HG03108 (cell line): ENCODE measurements around the gene DIS3L2.
"Not testable (repeated sequence)": the region's sequence is repeated elsewhere in the genome, so short reads cannot be mapped to it uniquely, and the experiment has no call there.

Experiments
- ATAC-seq: cut with Tn5 transposase; IDR thresholded peaks from one replicate; pipeline ENCODE4 v1.9.1; 2021; ENCODE audit warnings: moderate library complexity; ENCODE audit not compliant: unreplicated experiment

Gene DIS3L2

DNA sequence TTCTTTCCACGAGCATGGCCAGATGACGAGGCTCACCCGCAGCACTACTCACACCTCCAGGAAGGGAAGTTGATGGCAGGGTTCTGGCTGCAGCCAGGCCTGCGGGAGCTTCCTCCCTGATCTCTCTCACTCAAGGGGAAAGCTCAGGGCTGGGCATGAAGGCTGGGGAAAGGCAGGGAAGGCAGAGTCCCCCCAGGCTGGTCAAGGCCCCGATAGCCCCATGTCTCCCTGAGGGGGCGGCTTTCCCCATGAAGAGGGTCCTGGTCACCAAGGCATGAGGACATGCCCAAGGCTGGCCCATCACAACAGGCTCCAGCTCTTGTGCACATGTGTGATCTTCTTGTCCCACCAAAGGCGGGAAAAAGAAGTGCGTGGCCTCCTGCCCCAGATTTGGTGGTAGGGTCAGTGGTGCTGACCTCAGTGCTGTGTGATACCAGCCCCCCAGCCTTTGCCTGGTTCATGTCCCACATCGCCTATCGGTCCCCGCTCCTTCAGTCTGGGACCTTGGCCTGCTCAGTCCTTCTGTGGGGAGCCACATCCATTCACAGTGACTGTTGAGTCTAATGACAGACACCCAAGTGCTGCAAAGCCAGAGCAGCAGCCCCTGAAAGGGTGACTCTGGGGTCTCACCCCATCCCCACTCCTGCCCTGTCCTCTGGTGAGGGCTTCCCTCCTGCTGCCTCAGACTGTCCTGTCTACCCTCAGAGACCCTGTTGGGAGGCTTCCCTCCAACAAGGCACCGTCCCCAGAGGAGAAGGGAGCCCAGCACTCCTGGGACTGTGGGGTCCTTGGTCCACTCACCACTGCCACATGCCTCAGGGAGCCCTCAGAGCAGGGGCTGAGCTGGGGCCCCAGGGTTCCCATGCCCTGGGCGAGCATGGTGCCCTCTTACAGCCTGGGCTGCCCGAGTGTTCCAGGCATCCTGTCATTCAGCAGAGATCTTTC, 367.3 kb downstream of the DIS3L2 start:
- no peak for ATAC-seq

DNA sequence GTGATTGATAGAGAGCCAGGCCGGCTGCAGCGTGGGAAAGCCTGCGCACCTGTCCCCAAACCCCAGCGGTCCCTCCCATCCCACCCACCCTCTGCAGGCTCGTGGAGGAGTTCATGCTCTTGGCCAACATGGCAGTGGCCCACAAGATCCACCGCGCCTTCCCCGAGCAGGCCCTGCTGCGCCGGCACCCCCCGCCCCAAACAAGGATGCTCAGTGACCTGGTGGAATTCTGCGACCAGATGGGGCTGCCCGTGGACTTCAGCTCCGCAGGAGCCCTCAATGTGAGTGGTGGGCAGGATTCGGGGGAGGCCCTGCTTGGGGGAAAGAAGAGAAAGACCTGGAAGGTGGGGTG, 368.2 kb downstream of the DIS3L2 start:
- no peak for ATAC-seq

DNA sequence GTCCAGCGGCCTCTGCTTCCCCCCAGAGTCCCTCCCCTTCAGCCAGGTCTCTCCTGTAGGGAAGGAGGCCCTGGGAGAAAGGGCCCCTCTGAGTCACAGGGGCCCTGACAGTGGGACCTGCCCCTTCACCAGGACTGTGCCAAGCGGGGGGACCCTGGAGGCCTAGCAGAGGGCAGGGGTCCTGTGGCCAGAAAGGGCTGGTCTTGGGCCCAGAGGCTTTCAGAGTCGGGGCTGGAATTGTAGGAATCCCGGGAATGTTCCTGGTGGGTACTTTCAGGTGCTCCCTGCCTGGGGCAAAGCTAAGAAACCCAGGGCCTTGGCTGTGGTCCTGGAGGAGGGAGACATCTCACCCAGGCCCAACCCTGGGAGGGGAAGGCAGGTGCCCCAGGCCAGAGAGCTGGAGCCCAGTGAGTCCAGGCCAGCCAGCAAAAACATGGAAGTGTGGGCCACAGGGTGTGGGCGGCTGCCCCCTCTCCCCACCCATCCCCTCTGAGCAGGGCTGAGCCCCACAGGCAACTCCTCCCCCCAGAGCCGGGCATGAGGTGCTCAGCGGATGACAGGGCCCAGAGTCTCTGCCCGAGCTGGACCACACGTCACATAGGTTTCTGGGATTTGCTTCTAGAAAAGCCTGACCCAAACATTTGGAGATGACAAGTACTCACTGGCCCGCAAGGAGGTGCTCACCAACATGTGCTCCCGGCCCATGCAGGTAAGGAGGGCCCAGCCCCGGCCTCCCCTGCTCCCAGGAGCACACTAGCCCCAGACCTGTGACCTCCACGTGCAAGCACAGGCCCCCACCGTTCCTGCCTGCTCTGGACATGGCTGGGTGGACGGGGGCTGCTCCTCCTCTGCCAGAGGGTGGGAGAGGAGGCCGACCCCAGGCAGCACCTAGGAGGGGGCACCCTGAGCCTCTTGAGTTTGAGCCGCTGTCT, 368.8 kb downstream of the DIS3L2 start:
- no peak for ATAC-seq

DNA sequence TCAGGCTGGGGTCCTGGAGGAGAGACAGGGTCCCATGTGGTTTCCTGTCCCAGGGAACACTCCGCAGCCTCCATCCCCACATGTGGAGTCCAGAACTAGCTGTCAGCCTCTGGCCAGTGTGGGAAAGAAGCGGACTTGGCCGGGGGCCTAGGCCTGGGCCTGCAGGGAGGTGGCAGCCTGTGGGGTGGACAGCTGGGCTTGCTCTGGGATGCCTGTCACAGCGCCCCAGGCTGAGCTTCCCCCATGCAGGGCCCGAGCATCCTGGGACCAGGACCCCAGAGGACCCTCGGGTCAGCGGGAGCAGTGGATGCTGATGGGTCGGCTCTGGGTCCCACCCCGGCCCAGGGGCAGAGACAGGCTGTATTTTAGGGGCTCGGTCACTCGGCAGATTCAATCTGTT, 369.5 kb downstream of the DIS3L2 start:
- ATAC-seq, result not testable (repeated sequence)

DNA sequence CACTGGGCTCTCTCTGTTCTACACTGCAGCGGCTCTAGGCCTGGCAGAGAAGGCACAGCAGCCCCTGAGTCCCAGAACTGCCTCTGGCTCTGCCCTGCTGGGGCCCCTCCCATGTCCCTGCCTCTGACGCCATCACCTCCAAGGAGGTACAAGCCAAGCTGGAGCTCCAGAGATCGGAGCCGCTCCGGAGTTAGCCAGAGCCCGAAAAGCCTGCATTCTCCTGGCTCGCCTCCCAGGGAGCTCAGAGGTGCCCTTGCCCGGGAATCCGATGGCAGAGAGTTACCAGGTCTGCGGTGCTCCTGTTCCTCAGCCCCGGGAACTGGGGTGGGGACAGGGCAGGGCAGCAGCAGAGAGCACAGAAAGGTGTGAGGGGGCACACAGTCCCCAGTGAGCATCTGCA, 370.1 kb downstream of the DIS3L2 start:
- not testable (repeated sequence) for ATAC-seq

DNA sequence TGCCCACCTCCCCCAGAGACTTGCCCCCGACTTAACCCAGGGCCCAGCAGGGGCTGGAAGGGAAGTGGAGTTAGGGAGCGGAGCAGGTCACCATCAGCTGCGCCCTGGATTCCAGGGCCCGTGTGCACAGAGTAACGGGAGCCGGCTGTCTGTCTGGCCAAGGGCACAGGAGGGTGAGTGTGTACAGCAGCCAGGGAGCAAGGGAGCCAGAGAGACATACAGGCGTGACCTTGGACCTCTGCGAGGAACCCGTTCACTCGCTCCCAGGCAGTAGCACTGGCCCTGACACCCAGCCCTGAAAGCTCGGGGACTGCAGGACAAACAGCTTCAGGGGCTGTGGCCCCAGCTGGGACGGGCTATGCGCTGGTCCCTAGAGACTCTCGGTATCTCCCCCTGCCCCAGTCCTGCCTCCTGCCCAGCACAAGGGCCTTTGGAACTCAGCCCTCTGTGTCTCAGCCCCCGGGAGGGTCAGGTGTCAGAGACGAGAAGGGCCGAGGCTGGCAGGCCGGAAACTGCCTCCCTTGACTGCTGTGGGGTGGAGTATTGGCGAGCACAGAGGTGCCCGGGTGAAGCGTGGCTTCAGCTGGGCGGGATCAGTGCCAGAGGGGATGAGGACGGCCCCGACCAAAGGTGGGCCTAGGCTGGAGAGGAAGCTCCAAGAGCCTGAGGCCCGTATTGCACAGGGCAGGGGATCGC, 370.9 kb downstream of the DIS3L2 start:
- ATAC-seq, result not testable (repeated sequence)

DNA sequence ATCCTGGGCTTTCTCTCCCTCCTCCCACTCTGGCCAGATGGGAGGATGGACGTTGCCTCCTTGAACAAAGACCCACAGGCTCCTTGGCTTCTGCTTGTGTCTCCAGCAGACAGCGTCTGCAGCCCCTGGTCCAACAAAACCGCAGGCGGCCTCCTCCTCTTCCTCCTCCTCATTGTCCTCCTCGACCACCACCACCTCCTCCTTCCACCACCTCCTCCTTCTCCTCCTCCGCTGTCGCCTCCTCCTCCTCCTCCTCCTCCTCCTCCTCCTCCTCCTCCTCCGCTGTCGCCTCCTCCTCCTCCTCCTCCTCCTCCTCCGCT, 371.4 kb downstream of the DIS3L2 start:
- no peak for ATAC-seq

DNA sequence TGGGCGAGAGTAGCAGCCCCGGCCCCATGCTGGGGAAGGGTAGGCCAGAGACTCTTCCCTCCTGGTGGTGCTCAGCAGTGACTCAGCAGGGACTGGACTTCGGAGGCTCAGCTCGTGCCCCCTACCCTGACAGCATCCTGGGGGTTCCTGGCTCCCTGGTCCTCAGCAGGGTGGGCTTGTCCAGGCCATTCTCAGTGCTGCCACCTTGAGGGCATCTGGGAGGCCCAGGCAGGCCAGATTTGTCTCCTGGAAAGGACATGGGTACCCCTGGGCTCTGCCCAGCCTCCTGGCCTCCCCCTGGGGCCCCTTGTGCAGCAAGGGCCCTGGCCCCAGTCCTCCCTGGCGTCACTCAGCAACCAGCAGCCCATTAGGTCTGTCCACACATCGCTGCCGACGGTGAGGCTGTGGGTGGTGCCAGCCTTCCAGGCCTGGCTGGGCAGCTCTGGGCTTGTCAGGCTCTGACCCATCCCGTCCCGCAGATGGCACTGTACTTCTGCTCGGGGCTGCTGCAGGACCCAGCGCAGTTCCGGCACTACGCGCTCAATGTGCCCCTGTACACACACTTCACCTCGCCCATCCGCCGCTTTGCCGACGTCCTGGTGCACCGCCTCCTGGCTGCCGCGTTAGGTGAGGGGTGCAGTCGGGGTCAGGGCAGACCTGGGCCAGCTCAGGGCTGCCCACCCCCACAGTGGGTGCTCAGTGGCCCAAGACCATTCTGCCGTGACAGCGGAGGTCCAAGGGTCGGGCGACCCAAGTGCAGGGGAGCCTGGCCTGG, 372.0 kb downstream of the DIS3L2 start:
- ATAC-seq, result no peak

DNA sequence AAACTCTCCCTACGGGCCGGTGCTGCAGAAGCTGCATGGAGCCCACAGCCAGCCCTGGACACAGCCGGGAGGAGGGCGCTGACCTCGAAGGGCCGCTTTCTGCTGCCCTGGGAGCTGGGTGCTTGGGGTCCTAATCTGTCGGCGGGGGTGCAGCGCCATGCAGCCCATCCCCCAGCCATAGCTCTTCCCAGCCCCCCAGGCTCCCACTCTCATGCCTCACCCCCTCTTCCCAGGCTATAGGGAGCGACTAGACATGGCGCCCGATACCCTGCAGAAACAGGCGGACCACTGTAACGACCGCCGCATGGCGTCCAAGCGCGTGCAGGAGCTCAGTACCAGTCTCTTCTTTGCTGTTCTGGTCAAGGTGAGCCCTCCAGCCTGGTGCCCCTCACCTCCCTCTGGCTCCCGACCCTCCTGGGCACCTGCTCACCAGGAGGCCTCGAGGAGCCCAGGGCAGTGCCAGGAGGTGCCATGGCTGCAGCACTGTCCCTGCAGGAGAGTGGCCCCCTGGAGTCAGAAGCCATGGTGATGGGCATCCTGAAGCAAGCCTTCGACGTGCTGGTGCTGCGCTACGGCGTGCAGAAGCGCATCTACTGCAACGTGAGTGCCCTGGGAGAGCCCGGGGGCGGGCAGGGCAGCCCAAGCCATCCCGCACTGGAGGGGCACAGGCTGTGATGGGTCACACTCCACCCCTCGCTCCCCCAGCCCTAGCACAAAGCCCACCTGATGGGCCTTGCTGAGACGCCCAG, 372.8 kb downstream of the DIS3L2 start:
- ATAC-seq, result not testable (repeated sequence)

DNA sequence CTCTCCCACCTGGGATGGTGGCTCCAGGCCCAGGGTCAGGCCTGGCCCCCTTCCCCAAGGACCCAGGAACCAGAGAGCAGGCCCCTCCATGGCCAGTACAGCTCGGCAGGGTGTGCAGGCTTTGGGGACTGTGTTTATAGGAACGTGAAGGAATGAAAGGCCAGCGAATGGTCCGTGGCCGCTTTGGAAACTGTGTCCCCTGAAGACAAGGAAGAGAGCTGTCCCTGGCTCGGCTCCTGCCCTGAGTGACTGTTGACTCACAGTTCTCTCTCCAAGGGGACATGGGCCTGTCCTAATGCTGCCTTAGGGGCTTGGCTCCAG, 373.3 kb downstream of the DIS3L2 start:
- not testable (repeated sequence) for ATAC-seq

DNA sequence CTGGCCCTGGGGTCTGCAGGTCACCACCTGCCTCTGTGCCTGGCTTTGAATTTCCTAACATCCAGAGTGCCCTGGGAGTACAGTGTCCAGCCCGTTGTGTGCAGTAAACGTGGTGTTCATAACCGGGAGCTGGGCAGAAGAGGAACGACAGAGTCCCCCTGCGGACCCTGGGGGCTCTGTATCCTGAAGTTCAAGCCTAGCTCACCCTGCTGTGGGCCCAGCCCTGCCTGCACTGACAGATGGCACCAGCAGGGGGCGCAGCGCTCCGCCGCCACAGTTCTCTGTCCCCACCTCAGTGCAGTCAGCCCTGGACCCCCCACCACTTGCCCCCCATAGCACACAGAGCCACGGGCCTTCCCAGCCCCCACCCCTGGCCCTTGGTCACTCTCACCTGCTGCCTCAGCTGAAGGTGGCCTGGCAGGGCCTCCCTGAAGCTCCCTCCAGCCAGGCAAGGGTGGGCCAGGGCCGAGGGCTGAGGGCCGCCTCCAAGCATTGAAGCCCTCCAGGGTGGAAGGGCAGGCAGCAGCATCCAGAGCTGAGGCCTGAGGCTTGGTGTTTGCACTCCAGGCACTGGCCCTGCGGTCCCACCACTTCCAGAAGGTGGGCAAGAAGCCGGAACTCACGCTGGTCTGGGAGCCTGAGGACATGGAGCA, 373.8 kb downstream of the DIS3L2 start:
- not testable (repeated sequence) for ATAC-seq

DNA sequence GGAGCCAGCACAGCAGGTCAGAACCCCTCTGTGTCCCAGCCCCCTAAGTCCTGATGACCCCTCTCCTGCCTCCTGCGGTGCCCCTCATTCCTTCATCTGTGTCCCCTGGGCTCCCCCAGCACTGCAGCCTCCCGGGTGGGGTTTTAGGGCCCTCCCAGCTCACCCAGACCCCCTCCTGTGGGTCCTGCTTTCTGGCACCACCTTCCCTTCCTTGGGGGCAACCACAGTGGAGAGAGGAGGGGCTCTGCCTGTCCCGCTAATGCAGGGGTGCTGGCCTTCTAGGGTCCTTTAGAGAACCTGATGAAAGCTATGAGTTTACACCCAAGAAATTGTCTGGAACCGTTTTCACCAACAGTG, 374.3 kb downstream of the DIS3L2 start:
- ATAC-seq, result no peak

DNA sequence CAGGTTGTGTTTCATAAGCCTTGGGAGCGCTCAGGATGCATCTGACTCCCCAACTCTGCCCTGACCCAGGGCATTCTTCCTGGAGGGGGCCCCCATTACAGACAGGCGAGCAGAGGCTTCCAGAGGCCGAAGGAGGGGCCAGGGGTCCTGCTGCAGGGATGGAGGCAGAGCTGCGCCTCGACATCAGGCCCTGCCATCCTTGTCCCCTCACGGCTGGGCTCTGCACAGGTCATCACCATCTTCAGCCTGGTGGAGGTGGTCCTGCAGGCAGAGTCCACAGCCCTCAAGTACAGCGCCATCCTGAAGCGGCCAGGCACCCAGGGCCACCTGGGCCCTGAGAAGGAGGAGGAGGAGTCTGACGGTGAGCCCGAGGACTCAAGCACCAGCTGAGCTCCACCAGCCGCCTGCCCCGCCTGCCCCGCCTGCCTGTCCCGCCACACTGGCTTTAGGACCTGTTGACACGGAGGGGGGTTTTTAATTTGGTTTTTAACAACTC, 374.8 kb downstream of the DIS3L2 start:
- no peak for ATAC-seq

DNA sequence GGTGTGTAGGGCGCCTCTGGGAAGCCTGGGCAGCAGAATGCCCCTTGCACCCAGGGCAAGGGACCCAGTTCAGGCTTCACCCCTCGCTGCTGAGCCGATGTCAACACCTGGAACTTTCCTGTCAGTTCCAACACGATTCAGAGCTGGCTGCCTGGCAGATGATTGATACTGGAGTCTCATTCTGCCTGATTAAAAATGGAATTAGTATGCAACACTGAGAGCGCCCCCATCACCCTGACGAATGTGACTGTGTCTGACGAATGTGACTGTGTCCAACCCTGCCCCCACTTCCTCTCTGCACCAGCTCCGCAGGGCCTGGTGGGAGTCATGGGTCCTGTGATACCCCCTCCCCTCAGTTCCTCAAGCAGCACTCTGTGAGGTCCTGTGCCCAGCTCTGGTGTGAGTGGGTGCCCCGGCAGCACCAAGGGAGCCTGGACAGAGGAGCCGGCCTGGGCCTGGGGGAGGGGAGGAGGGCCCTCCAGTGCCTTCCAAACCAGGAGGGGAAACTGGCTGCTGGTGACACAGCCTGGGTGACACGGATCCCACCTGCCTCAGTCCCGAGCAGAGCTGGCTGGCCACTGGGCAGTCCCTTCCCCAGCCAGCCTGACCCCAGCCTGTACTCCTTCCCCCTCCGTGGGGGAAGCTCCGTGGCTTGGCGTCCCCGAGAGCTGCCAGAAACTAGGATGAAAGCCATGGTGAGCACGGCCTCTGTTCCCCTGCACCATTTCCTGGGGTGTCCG, 375.6 kb downstream of the DIS3L2 start:
- no peak for ATAC-seq

DNA sequence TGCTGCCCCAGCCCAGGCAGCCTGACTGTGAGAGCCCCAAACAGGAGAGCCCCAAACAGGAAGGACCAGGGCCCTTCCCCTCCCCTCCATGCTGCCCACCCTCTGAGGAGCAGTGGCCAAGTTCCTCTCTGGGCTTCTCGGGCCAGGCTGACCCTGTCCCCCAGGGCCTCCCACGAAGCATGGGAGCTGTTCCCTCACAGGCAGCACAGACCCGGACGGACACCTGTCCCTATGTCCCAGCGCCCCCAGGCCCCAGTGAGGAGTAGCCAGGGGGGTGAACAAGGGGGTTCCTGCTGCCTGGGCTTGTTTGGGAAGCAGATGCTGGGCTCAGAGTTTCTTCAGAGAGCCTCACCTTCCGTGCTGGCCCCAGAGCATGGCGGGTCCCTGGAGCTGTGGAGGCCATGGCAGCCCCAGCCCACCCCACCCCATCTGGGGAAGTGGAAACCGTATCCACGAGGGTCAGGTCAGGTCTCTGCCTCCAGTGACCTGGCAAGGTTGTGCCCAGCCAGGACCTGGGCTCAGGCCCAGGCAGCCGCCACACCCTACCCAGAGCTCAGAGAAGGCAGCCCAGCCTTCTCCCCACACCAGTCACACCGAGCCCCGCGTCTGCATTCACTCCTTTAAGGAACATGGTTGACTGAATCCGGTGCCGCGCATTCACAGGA, 376.7 kb downstream of the DIS3L2 start:
- not testable (repeated sequence) for ATAC-seq

DNA sequence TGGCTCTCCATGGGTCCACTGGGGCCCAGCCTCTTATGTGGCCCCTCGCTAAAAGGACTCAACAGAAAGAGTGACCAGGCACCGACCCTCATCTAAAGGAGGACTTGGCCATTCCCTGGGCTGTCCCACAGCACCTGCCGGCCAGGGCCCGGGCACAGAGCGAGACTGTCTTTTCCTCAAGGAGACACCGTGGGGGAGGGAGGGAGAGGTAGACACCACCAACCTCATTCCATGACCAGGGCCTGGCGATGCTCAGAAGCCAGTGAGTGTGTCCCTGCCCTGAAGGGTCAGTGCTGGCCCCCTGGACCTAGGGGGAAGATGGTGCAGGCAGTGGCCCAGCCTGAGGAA, 377.2 kb downstream of the DIS3L2 start:
- no peak for ATAC-seq

DNA sequence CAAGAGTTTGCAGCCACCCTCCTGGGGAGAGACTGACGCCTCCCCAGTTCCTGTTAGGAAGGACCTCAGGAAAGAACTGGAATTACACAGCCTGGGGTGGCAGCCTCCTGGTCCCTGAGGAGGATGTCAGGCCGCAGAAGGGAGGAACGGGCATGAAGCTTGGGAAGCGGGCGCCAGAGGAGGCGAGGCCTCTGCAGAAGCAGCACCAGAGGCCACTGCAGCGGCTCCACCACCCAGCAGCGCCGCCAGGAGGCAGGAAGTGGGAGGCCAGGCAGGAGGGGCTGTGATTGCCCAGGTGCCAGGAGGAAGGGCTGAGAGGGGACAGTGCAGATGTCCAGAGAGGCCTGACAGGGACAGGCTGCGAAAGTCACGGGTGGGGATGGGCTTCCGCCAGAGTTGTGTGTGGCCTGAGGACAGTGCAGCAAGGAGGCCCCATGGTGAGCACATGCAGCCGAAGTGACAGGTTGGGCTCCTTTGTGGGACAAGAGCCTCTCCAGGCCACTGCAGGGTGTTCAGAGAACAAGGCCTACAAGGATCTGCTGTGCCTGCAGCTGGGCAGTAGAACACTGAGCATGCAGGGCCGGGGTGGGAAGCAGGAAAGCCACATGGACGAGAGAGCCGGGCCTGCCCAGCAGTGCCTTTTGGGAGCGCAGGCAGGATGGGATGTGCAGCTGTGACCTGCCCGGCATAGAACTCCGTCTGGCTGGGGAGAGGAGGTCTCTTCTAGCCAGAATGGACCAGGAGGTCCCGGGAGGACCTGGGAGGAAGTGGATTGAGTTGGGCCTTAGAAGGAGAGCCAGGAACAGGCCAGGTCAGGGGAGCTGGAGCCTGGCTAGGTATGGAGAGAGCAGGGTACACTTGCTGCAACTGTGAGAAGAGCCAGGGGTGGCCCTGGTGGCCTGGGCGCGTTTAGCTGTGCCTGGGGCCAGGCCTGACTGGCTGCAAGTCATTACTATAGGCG, 377.9 kb downstream of the DIS3L2 start:
- ATAC-seq, result no peak
